HG02884 (cell line): Measurements from ENCODE around the gene ARID5B.

Experiments
- ATAC-seq: cut with Tn5 transposase; IDR thresholded peaks from one replicate; pipeline ENCODE4 v1.9.1; 2021; ENCODE audit warnings: mild to moderate bottlenecking, moderate library complexity; ENCODE audit not compliant: unreplicated experiment

Gene ARID5B

GRCh38 chr10:61986382-61986781, 84.9 kb downstream of the ARID5B start:
- ATAC-seq, result no peak

GRCh38 chr10:61986788-61987492, 85.4 kb downstream of the ARID5B start:
- ATAC-seq, result no peak

GRCh38 chr10:61987537-61987936, 86.0 kb downstream of the ARID5B start:
- ATAC-seq, result peak; percentile 25

GRCh38 chr10:61987951-61988379, 86.5 kb downstream of the ARID5B start:
- ATAC-seq, result peak; percentile 99

DNA sequence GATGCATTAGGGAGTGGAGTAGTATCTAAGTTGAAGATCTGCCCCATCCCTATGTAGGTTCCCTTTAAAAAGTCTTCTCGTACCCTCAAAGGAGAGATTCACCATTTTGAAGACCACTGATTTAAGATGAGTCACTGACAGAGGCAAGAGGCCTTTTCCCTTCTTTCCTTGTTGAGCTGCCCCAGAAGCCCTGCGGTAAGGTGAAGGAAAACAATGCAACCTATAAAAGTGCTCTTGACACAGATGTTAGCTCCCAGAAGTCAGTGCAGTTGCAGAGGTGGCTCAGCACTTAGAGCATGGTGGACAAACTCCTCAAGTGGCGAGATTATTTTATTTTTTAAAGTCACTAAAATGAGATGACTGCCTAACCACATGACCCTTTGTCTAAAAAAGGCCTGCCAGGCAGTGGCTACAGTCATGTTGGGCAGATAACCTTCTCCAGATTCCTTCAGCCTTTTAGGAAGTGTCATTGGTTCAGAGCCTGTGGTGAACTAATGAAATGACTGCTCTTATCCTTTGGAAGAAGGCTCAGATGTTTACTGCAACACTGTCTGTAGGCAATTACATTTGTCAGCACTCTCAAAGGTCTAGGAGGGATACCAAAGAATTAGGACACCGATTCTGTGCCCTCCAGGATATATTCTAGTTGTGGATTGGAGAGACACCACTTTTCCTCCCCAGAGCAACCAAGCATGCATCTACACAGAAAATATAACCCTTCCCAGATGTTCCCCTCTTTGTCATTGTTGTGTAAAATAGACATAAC, 88.7 kb downstream of the ARID5B start:
- ATAC-seq, result no peak

DNA sequence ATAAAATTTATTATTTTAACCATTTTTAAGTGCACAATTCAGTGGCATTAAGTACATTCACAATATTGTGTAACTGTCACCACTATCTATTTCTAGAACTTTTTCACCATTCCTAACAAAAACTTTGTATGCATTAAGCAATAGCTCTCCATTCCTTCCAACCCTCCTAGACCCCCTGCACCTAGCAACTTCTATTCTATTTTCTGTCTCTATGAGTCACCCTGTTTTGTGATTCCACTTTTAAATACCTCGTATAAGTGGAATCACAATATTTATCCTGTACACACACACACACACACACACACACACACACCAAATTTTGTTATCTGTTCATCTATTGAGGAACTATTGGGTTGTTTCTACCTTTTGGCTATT, 89.2 kb downstream of the ARID5B start:
- no peak for ATAC-seq

GRCh38 chr10:61991166-61991565, 89.7 kb downstream of the ARID5B start:
- no peak for ATAC-seq

DNA sequence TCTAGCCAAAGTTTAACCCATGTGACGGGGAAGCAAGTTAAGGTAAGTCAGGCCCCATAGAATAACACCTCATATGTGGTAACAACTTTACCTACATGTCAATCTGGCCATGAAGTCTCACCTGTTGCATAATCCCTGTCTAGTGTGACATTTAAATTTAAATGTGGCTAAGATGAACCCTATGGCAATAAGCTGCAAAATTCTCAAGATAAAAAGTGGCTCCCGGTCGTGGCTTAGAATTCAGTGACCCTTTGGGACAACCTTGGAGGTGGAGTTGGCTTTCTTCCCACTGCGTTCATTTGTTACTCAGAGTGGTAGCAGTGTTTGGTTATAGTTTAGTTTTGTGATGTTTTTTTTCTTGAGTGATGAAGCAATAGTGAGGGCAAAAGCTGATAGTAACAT, 90.6 kb downstream of the ARID5B start:
- ATAC-seq, result no peak

DNA sequence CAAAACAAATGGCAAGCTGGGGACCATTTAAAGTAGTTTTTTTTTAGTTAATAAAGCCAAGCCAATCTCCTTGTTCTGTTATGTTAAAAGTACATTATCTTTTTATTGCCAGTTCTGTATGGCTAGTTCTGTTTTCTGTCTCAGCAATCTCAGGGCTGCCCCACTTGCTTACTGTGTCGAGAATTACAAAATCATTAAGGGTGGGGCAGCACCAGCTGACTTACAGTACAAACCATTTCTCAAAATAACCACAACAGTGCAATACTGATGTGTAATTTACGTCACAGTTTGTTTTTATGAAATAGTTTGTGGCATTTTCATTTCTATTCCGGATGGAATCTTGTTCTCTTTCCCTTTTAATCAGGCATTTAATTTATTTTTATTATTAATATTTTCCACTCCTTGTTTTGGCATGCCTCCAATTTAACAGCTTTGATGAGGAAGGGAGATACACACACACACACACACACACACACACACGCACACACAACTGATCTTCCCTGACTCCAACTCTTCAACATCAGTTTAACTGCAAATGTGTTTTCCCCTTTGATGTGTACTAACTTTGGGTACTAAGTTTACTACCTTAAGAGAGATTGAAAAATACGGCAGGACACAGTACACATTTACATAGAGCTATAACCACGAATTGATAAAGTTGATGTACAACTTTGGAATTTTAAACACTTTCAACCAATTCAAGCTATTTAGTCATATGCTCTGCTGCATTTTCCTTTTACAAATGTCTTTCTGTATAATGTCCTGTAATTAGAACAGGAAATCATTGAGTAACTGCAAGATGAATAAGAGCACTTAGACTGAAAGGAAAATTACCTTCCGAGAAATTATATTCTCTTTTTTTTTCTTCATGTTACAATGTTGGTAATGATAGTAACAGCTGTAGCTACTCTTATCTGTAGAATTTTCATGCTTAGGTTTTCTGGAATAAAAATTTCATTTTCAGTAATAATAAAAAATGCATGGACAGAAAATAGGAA, 91.5 kb downstream of the ARID5B start:
- ATAC-seq, result no peak

DNA sequence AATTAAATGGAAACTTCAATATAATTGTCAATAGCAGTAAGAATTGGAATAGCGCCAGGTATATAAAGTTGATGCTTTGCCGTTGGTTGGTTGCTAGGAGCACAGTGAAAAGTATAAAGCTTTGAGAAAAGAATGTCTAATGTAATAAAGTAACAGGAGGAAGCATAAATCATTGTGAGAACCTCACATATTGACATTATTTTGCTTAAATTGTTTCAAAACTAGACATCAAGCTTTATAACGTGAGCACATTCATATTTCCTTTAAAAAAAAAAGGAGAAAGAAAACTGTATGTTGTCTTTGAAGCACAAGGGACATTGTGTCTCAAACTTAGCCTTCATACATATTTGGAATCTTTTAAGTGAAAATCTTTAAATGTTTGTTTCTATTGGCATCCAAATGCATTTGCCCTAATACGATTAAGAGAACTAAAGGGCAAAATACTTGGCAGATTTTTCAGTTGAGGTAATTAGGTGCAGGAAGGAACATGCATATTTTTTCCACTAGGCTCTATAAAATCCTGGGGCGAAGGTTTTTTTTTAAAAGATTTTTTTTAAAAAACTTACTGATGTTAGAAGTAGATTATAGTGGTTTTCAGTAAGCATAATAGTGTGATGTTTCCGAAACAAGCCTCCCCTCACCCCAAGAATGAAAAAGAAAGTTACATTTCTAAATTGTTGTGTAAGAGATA, 92.4 kb downstream of the ARID5B start:
- ATAC-seq, result no peak

GRCh38 chr10:61994405-61995219, 93.1 kb downstream of the ARID5B start:
- ATAC-seq, result no peak

GRCh38 chr10:61995220-61995503, 93.7 kb downstream of the ARID5B start:
- ATAC-seq, result no peak

DNA sequence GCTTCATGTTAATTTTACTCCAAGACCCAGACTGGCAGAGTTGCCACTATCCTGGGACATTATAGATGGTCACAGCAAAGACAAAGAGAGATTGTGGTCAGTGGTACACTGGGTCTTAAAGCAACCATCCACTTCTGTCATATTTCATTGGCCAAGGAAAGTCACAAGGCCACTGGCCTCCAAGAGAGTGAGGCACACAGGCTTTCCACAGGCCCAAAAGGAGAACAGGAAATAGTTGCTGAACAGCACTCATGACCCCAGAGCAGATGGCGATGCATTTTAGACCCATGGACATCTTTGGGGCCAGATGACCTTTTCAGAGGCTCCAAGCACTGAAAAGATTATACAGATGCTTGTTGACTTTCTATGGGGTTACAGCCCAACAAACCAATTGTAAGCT, 97.4 kb downstream of the ARID5B start:
- ATAC-seq, result no peak

GRCh38 chr10:62000037-62000603, 98.6 kb downstream of the ARID5B start:
- peak; percentile 80 for ATAC-seq

DNA sequence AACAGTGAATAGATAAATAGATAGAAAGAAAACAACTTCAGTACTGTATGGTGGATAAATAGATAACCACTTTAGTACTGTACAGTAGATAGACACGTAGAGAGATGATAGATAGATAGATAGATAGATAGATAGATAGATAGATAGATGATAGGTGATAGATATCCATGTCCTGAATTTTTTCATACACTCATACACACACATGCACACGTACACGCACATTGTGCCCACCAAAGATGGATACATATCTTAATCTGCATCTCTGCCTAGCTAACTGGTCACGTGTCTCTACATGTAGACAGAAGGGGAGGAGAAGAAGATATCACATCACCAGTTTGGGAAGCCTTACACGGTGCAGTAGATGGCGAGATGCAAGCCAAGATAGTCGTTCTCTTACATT, 99.2 kb downstream of the ARID5B start:
- ATAC-seq, result no peak

DNA sequence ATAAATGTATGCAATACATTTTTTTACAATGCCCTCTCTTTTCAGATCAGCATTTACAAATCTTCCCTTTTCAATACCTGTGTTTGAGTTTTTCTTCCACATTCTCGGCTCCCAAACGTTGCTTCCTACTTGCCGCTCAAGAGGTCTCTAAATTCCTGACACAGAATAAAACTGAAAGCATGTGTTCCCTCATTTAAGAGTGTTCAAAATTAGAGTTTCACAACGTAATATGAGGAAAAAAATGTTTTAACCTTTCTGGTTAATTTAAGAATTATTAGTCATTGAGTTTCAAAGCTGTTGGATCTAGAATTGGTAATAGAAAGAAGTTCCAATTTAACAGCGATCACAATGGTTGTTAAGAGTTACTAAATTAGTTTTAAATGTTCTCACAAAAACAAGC, 100.4 kb downstream of the ARID5B start:
- ATAC-seq, result no peak

GRCh38 chr10:62002753-62003152, 101.3 kb downstream of the ARID5B start:
- no peak for ATAC-seq

DNA sequence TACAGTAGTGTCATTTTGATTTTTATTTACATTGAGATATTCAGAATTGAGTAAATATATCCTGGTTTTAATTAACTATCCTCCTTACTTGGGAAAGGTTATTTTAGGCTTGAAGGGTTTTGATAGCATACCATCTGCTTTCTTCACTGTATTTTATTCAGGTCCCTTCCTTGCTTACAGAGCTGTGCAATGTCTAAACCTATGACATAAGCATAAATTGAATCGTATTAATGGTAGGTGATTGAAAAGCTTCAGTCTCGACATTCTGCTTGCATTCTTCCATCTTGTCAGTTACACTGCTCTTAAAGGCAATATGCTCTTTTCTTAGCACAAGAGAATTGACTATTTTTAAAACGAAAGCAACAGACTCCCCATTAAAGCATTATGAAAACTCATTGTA, 102.5 kb downstream of the ARID5B start:
- ATAC-seq, result no peak

DNA sequence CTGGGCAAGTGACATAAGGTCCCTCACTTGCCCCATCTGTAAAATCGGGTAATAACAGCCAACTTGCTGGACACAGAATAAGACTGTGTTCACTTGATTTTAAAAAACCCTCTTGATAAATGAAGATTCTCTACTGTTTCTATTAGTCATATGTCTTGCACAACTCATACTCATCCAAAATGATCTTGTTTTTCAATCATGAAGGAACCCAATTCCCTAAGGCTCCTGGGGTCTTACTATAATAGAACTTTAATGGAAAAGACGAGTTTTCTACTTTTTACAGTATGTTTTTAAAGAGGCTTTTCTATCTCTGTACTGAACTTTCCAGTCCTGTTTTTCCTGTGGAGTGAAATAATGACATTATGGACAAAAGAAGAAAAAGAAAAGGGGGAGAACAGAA, 103.8 kb downstream of the ARID5B start:
- no peak for ATAC-seq

DNA sequence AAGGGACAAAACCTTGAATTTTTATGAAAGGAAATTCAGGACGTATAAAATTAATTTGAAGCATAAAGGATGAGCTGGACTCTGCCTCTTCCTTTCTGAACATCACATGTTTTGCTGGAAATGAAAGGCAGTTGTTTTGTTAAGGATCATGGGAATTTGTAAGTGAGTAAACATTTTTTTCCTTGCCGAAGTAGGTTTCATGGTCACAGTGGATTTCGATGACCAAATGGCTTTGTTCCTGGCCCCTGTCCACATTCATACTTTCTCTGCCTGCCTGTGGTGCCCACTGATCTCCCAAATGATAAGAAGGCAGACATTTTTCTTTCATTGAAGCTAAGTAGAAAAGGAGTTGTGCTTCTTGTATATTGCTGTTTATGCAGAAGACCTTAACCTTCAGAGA, 104.2 kb downstream of the ARID5B start:
- no peak for ATAC-seq
